Measurements from ENCODE around the gene EIF1.

DNA sequence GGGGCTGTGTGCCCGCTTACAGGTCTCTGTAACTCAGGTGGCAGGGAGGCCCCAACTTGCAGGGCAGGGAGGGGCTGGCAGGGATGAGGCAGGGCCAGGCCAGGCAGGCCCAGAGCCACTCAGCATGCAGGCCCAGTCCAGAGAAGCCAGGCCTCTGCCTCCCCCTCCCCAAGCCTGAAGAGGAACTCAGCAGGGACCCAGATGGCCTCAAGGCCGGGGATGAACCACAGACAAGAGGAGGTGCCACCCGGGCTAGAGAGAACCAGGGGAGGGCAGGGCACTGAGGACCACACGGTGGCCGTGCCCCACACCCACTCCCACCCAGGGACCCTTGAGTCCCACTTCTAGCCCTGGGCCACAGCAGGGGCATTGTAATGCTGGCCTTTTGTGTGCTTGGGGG is 29.8 kb upstream of the EIF1 start:
- TF ChIP-seq, protein P1, sequence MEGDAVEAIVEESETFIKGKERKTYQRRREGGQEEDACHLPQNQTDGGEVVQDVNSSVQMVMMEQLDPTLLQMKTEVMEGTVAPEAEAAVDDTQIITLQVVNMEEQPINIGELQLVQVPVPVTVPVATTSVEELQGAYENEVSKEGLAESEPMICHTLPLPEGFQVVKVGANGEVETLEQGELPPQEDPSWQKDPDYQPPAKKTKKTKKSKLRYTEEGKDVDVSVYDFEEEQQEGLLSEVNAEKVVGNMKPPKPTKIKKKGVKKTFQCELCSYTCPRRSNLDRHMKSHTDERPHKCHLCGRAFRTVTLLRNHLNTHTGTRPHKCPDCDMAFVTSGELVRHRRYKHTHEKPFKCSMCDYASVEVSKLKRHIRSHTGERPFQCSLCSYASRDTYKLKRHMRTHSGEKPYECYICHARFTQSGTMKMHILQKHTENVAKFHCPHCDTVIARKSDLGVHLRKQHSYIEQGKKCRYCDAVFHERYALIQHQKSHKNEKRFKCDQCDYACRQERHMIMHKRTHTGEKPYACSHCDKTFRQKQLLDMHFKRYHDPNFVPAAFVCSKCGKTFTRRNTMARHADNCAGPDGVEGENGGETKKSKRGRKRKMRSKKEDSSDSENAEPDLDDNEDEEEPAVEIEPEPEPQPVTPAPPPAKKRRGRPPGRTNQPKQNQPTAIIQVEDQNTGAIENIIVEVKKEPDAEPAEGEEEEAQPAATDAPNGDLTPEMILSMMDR (conservative IDR thresholded peaks at IDR 0.05), result no peak
- no peak for TF ChIP-seq EZH2 (IDR thresholded peaks at IDR 0.05; ENCODE audit: low read depth)
